T-helper 2 cell (primary cell): Measurements from ENCODE around the gene SLIT3.

Source experiments
- DNase-seq, 5 experiments: peaks; one replicate each; pipeline versions ENCODE4 v3.0.0 to v3.0.0-alpha.2; 2012 to 2022

The SLIT3 gene

DNA sequence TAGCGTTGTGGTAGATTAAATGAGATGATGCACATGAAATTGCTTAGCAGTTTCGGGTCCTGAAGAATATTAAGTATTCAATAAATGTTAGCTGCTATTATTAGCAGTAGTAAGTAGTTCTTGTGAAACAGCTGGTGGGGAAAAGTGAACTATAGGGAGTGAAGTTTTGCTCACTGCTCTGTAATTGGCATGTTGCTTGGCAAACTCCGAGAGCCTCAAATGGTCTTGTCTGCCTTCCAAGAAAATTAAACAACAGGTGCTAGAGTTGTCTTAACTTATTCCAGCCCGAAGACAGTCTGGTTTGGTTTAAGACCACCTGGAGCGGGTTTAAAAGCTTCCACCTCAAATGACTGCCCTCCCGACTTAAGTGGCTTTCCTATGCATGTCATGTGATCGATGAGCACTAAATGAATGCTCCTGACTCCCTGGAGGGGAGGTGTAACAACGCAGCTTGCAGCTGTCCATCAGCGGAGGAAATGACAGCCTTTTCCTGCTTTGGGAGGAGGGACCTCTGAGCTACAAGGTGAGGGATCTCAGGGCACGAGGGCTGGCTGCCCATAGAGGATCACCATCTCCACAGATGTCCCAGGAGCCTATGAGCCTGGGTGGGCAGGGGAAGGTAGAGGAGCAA is 518.9 kb downstream of the SLIT3 start:
- DNase-seq: no peak

DNA sequence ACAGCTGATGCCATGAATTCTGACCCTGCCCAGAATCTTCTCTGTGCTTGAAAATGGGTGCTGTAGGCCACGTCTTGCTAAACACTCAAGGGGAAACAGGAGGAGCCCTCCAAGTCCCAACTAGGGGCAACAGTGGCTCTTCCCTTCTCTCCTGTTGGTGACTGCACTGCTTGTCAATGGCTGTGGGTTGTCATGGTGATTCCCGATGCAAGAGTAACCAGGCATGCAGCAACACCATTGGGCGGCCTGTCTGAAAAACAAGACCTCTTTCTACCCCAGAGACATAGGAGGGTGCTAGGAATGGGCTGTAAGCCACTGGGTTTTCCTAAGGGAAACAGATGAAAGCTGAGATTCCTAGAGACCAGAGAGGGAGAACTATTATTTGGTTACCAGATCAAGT is 520.1 kb downstream of the SLIT3 start:
- no peak for DNase-seq

DNA sequence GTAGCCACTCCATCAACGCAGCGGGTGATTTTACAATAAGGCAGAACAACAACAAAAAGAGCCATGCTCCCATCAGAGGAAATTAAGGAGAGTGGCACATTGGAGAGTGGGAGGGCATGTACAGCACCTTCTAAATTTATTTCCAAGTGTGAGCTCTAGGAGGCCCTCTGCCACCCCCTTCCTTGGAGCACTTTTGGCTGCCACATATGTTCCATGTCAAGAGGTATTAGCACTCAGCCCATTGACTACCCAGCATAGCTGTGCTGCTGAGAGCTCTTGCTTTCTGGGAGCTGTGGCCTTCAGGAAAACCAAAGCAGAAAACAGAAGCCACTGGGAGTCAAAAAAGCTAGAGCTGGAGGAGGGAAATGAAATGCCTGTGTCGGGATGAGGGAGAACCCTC is 521.6 kb downstream of the SLIT3 start:
- no peak for DNase-seq

DNA sequence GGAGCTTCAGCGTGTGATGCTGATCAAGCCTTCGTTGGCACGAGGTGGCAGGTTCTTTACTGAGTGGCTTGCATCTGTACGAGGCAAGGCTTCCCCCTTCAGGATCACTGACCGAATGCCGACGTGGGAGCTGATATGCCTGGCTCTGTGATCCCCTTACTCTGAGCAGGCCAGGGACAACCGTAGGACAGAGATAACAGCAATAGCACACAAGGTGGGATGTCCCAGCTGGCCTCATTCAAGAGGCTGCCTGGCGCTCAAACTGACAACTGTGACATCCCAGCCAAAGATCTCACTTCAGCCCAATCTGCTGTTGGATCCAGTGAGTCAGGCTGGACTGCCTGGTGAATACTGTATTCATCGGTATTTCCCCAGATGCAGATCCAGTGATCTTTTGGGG is 522.4 kb downstream of the SLIT3 start:
- DNase-seq: no peak

DNA sequence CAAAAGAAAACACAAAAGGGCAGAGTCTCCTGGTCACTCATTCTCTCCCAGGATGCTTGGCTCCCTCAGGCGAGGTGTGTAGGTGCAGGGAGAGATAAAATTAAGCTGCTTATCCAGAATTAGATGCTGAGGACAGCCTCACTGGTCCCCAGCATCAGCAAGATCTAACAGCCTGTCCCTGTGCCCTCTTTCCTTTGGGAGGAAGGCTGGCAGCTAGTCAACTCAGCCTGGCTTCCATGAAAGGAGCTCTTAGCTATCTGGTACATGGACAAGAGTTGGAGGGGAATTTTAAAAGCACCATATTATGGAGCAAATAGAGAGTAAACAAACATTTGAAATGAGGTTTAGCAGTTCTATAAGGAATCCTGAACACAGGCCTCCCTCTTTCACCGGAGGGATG is 523.3 kb downstream of the SLIT3 start:
- DNase-seq: no peak

DNA sequence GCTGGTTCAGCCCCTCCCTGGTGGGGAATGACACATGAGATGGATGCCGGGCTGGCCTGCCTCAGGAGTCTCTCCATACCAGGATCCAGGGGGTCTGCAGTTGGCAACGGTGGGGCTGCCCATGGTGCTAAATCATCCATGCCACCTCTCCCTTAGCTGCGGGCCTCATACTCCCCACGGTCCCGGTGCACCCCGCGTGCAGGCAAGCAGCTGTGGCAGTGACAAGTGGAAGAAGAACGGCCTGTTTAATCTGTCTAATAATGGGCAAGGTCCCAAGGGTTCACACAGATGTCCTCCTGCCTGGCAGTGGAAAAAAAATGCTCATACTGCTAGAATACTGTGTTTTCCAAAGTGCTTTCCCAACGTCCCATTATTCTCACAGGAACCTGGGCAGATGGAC is 524.9 kb downstream of the SLIT3 start:
- no peak for DNase-seq

DNA sequence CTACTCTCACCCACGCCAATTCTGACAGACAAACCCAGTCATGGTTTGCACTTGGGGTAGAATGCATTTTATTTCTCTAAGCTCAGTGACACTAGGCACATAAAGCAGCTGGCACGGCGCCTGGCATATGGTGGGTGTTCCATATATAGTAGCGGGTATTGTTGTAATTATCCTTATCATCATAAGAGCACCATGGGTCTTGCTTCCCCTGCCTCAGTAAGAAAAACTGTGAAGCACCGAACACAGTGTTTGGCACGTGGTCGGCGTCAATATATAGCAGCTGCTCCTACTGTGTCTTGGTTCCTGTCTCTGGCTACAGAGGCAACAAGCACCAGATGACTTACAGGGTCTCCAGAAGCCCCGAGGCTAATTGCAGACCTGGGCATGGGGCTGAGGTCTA is 527.7 kb downstream of the SLIT3 start:
- no peak for DNase-seq

DNA sequence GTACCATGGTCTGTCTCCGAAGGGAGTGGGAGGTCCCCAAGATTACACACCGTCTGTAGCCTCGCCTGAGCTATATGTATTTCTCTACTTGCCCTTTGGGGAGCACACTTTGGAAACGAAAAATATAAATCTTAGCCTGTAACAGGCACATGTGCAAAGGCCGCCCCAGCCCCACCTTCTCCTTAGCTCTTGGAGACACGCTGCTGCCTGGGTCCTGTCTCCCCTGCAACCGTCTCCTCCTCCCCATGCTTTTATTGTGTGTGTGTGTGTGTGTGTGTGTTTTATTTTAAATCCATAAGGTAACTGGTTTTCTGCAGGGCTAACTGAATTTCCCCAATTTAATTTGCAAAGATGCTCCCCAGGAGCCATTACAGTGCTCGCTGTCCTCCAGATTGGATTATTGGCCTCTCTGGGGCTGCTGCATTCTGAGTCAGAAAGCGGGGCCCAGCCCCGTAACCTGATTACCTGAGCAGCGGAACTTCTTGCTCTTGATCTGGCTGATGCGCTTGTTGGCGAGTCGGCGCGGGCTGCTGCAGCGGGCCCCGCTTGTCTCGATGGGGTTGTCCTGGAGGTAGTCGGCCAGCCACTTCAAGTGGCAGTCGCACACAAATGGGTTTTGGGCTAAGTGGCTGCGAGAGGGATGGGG is 528.5 kb downstream of the SLIT3 start:
- no peak for DNase-seq

DNA sequence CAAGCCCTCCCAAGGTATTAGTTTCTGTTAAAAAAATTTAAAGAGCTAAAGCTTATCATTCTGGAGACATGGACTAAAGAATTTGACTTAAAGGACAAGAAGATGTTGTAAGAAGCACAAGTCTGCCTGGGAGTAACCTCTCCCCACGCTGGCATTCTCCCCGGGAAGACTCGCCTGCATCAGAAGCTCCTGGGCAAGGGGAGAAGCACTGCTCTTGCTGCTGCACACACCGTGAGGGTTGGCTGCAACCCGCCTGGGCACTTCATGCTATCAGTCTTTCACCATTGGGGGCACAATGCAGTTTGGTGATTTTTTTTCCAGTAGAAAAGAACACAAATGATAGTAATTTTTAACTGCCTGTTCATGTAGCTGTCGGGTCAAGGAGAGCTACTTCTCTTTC is 529.3 kb downstream of the SLIT3 start:
- DNase-seq: no peak

DNA sequence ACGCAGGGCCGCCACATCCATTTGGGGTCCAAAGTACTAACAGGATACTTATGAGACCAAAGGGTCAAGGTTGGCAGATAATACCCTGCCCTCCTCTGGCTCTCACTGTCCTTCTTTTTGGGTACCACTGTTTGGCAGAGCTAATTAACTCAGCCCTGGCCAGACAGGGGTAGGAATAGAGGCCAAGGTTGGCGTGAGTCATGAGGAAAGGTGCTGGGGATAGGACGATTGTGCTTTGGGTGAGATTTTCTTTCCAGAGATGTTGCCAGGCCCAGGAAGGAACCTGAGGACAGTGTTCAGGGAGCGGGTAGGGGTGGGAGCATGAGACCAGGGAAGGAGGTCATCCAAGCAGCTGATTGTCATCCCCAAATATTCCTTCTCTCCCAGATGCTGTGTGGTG is 529.9 kb downstream of the SLIT3 start:
- no peak for DNase-seq

DNA sequence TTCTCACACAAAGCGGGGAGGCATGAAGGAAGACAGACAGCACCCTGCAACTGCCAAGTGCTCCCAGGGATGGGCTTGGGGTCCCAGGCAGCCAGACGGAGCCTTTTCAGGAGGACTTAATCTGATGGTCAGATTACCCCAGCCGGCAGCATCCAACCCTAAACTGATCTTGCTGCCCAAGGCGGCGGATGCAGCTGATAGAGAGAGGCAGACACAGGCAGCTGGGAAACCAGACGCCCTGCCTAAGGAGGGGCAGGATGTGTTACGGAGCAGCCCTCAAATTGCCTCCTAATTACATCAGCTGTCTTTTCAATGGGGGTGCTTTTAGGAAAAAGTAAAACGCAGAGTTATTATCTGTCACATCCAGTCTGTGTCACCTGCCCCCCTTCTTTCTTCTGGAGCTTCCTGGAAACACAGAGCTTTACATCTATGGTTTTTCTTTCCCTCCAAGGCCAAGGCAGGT is 530.9 kb downstream of the SLIT3 start:
- DNase-seq: no peak

DNA sequence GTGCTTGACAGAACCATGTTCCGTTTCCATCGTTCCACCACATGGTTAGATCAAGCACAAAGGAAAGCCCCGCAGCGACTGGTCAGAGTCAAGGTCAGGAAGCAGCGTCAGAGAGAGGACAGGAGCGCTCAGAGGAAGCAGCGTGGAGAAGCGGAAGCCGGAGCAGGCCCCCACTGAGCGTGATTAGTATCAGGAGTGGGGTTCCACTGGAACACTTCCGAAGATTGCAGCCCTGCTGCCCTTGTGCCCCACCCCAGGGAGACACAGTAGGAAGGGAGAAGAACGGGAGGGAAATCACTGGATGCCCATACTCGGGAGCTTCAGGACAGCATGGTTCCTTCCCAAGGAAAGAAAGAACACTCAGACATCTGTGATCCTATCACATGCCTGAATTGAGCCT is 532.8 kb downstream of the SLIT3 start:
- no peak for DNase-seq

DNA sequence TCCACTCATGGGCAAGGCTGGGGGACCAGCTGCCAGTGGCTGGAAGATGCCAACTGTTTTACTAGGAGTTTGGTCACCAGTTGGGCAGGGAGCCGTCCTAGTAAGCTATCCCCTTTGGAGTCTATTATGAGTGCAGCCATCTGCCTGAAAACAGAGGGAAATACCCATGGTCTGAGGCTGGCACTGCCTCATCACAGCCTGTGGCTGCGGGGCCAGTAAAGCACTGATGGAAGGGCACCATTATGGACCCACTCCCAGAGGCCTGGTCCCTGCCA is 534.6 kb downstream of the SLIT3 start:
- no peak for DNase-seq

DNA sequence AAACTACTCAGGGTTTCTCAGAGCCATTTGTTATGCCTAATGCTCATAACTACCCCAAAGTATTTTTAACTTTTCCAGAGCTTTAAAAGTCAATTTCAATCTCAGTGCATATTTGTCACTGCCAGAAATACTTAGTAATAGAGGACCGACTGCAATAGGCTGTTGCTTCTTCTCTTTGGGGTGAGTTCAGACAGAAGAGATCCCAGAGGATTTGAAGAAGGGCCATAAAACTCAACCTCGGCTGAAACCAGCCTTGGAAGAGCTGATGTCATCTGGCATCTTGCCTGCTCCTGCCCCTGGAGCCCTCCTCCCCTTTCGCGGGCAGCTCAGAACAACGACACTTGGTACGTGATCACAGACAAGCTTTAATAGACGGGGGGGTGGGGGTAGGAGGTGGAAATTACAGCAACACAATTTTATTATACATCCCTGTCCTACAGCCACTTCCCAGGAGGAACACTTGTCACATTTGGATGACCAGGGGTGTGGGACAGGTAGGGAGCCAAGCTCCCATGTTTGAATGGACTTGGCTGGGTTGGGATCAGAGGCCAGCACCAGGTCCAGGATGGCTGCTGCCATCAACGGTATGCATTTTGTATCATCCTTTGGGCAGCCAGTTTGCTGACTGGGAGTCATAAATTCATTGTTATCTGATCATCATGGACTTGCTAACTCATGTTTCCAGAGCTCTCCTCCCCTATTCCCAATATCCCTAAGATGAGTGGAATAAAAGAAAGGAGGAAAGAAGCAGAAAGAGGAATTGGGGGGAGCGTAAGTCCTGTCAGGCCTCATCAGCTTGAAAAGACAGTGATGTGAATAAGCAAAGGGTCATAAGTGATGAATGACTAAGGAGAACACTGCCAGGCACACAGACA is 535.2 kb downstream of the SLIT3 start:
- no peak for DNase-seq

DNA sequence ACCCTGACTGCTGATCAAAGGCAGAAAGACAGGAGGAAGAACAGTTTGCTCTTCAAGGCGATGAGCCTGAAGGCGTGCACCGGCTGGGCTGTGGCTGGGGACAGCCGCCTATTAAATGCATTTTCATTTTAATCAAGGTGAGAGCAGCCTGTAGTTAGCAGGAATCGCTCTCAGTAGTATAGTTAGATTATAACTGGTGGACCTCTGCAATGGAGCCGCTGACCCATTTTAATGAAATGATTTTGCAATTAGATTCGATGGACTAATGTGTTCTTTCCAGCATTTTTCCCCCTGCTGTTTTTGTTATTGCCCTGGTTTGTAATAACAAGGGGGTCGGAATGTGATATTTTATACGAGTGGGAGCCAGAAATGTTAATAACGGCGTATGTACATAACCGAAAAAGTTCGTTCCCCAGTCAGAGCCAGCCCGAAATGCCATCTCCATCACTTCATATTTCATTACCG is 535.8 kb downstream of the SLIT3 start:
- no peak for DNase-seq

DNA sequence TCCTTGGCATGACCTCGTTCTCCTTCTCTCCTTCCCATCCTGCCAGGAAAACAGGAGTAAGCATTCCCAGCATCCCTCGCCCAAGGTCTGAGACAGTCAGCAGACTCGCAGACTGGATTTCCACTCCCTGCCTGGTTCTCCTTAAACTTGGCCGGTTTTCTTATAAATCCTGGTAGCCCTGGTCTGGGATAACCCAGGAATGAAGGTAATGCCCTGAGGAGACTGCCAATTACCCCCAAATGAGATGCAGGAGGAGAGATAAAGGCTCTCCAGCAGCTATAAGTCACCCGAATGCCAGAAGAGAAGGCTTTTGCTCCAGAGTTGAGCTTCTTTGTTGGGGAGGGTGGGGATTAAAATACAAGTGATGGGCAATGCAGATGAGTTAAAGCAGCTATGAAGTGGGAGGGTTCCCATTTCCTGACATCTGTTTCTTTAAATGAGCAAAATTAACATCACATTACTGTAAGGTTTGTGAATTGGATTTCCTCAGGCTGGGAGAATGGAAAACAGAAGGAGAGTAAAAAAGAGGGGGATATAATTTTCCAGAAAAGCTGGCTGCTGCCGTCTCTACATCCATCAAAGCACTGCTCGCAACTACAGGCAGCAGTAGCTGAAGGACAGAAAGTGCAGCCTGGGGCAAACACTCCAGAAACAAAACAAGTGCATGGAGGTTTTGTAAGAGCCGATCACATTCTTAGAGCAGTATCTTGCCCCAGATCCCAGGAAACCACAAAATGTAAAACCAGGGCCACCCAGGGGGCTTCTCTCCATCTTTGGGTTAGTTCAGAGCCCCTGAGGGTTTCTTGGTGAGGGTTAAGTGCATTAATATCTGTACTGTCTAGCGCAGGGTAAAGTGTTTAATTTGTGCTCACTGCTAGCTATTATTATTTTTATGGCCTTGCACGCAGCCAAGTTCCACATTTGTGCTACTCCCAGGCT is 544.2 kb downstream of the SLIT3 start:
- DNase-seq: no peak

DNA sequence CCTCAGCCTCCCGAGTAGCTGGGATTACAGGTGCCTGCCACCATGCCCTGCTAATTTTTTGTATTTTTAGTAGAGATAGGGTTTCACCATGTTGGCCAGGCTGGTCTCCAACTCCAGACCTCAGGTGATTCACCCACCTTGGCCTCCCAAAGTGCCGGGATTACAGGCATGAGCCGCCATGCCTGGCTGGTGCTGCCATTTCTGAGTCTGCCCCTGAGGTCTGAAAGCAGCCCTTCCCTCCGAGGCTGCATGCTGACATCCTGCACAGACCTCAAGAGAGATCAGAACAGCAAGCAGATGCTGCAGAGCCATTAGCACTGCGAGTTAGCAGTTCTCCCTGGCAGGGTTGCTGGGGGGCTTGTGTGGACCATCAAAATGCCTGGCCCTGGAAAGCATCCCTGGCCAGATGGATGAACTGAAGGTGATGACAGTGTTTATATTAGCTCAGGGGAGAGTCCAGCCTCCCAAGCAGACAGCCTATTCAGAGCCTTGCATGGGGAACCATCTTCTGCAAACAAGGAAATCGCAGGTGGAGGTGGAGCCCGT is 545.3 kb downstream of the SLIT3 start:
- no peak for DNase-seq

DNA sequence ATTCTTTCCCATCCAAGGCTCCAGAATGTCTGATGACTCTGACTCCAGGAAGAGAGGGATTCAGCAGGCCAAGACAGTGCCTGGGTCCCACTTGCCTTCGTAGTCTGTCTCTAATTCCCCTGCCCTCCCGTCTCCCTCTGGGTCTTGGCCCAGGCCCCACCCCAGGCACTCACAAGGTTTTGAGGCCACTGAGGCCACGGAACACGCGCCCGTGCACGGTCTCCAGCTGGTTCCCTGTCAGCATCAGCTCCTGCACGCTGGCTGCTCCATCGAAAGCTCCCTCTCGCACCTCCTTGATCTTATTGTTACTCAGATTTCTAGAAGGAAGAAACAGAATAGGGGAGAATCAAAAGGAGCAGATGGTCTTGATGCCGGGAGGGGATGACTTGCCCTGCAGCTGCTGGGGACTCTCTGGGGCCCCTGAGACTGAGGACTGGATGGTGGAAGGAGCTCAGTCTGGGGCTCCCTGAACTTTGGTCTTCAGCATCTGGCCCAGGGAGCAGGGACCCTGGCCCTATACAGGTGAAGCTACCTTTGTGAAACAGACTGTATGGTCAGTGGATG is 547.2 kb downstream of the SLIT3 start:
- DNase-seq: no peak

DNA sequence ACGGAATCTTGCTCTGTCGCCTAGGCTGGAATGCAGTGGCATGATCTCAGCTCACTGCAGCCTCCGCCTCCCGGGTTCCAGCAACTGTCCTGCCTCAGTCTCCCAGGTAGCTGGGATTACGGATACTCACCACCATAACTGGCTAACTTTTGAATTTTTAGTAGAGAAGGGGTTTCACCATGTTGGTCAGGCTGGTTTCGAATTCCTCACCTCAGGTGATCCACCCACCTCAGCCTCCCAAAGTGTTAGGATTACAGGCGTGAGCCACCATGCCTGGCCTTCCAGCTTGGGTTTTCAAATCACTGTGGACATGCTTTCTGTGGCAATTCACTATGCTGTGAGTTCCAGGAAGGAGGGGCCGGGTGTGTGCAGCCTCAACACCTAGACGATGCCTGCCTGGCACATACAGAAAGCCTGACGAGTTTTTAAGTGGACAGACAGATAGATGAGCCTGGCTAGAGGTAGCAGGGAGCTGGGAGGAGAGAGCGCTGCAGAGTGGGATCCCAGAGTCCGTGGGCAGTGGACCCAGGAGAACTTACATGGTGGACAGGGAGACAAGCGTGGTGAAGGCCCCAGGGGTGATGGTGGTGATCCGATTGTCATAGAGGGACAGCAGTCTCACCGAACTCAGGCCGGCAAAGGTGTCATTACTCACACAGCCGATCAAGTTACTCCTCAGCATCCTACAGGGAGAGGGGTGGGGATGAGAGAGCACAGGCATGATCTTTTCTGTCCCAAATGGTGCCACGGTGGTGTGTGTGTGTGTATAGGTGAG is 548.3 kb downstream of the SLIT3 start:
- DNase-seq: no peak

DNA sequence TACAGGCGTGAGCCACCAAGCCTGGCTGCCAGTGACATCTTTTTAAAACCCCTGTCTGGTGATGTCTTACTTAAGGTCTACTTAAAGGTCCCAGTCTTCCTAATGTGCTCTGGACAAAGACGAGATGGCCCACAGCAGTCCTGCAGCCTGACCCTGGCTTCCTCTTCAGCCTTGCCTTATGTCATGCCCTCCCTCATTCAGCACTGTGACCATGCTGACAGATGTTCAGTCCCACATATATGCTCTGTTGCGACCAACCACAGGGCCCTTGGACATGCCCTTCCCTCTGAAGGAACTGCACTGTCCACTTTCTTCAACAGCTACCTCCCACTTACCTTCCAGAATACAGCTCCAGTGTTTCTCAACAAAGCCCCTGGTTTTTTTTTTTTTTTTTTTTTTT is 548.9 kb downstream of the SLIT3 start:
- no peak for DNase-seq

DNA sequence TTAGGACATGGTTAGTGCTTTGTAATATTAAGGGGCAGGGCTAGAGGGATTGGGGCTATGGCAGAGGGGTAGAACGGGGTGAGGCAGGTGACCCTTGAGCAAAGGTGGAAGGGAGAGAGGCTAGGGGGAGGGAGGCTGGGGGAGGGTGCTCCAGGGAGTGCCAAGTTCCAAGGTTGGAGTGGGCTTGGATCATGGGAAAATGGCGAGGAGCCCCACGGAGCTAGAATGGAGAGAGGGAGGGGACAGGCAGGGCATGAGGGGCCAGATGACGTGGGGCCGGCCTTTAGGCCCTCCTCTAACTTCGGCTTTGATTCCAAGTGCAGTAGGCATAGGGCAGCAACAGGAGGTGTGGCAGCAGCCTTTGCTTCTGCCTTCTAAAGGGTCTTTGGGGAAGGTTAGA is 550.0 kb downstream of the SLIT3 start:
- DNase-seq: no peak
